Ishikawa (cell line): ENCODE results near the gene KCNK1.

Experiments
- CEBPB ChIP-seq: IDR thresholded peaks from 2 replicates; pipeline ENCODE4 v1.6.1; 2012
- CREB1 ChIP-seq: IDR thresholded peaks from 2 replicates; pipeline ENCODE4 v1.6.1; 2012; ENCODE audit warnings: low read depth
- EGR1 ChIP-seq: IDR thresholded peaks from 2 replicates; pipeline ENCODE4 v1.6.1; 2012
- EP300 ChIP-seq: IDR thresholded peaks from 2 replicates; pipeline ENCODE4 v1.6.1; 2012; ENCODE audit warnings: borderline replicate concordance
- FOXM1 ChIP-seq: IDR thresholded peaks from 2 replicates; pipeline ENCODE4 v1.6.1; 2012; ENCODE audit warnings: low read depth, borderline replicate concordance
- MAX ChIP-seq: IDR thresholded peaks from 2 replicates; pipeline ENCODE4 v1.6.1; 2012
- NFIC ChIP-seq: IDR thresholded peaks from 2 replicates; pipeline ENCODE4 v1.6.1; 2012
- RAD21 ChIP-seq: IDR thresholded peaks from 2 replicates; pipeline ENCODE4 v1.6.1; 2012; ENCODE audit warnings: low read depth
- REST ChIP-seq: IDR thresholded peaks from 2 replicates; pipeline ENCODE4 v1.6.1; 2012; ENCODE audit warnings: low read depth, mild to moderate bottlenecking
- TAF1 ChIP-seq: IDR thresholded peaks from 2 replicates; pipeline ENCODE4 v1.6.1; 2012; ENCODE audit warnings: low read depth, mild to moderate bottlenecking
- TCF12 ChIP-seq: IDR thresholded peaks from 2 replicates; pipeline ENCODE4 v1.6.1; 2012; ENCODE audit warnings: low read depth
- TEAD4 ChIP-seq: IDR thresholded peaks from 2 replicates; pipeline ENCODE4 v1.6.1; 2012
- USF1 ChIP-seq: IDR thresholded peaks from 2 replicates; pipeline ENCODE4 v1.6.1; 2012
- YY1 ChIP-seq: IDR thresholded peaks from 2 replicates; pipeline ENCODE4 v1.6.1; 2012; ENCODE audit warnings: low read depth
- ZBTB7A ChIP-seq: IDR thresholded peaks from 2 replicates; pipeline ENCODE4 v1.6.1; 2012; ENCODE audit warnings: low read depth

KCNK1 gene

GRCh38 chr1:233639611-233640010, 25.7 kb downstream of the KCNK1 start:
- TF ChIP-seq YY1, result no peak
- TF ChIP-seq TAF1, result no peak
- no peak for TF ChIP-seq EGR1
- TF ChIP-seq REST, result no peak
- no peak for TF ChIP-seq ZBTB7A
- no peak for TF ChIP-seq FOXM1
- no peak for TF ChIP-seq TEAD4
- no peak for TF ChIP-seq TCF12
- TF ChIP-seq MAX, result no peak
- no peak for TF ChIP-seq CEBPB
- TF ChIP-seq CREB1, result no peak
- TF ChIP-seq RAD21, result no peak
- TF ChIP-seq USF1, result no peak
- TF ChIP-seq NFIC, result no peak
- no peak for TF ChIP-seq EP300

GRCh38 chr1:233640179-233640578, 26.3 kb downstream of the KCNK1 start:
- TF ChIP-seq YY1, result no peak
- no peak for TF ChIP-seq ZBTB7A
- no peak for TF ChIP-seq CREB1
- no peak for TF ChIP-seq EP300

GRCh38 chr1:233641029-233641428, 27.1 kb downstream of the KCNK1 start:
- TF ChIP-seq REST, result no peak
- no peak for TF ChIP-seq NFIC
- TF ChIP-seq EGR1, result no peak
- TF ChIP-seq USF1, result no peak
- no peak for TF ChIP-seq CREB1
- TF ChIP-seq YY1, result no peak
- no peak for TF ChIP-seq ZBTB7A
- TF ChIP-seq TCF12, result no peak
- no peak for TF ChIP-seq EP300
- no peak for TF ChIP-seq TEAD4
- no peak for TF ChIP-seq TAF1
- TF ChIP-seq FOXM1, result no peak
- no peak for TF ChIP-seq MAX
- no peak for TF ChIP-seq CEBPB
- TF ChIP-seq RAD21, result no peak

- TF ChIP-seq EP300 (no peak), TAF1 (no peak), TCF12 (no peak), USF1 (no peak), CEBPB (no peak), ZBTB7A (no peak), RAD21 (no peak), NFIC (no peak), FOXM1 (no peak), TEAD4 (no peak), YY1 (no peak), MAX (no peak), CREB1 (no peak), REST (no peak), EGR1 (no peak)
These were observed 33.2 kb downstream of the KCNK1 start for GRCh38 chr1:233647073-233647472.
